ENCODE data around the gene HIPK2. TPM values are rescaled to one million over a fixed set of nuclear protein-coding genes. Genes with fewer than 3 reads are reported as not detected.

HIPK2 gene
- total and polyA plus RNA-seq, 2 experiments from 2014 or later, result 23.2 to 47.0 TPM

DNA sequence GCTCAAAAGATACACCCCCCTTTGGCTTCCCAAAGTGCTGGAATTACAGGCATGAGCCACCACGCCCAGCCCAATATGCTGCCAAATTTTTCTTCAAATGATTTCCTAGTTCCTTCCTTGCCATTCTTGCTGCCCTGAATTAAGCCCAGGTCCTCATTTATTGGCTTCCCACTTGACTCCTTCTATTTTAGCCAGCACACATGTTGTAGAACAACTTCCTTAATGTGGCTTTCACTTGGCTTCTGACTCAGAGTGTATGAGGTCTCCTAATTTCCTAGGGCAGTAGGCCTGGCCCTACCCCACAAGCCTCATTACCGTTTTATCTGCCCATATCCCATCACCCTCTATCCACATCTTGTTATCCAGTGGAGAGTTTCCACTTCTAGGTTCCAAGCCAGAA is 21.8 kb upstream of the HIPK2 start:
- no peaks in the 10 kb centered on the region for H3K27me3 ChIP-seq
- TF ChIP-seq, protein P1, sequence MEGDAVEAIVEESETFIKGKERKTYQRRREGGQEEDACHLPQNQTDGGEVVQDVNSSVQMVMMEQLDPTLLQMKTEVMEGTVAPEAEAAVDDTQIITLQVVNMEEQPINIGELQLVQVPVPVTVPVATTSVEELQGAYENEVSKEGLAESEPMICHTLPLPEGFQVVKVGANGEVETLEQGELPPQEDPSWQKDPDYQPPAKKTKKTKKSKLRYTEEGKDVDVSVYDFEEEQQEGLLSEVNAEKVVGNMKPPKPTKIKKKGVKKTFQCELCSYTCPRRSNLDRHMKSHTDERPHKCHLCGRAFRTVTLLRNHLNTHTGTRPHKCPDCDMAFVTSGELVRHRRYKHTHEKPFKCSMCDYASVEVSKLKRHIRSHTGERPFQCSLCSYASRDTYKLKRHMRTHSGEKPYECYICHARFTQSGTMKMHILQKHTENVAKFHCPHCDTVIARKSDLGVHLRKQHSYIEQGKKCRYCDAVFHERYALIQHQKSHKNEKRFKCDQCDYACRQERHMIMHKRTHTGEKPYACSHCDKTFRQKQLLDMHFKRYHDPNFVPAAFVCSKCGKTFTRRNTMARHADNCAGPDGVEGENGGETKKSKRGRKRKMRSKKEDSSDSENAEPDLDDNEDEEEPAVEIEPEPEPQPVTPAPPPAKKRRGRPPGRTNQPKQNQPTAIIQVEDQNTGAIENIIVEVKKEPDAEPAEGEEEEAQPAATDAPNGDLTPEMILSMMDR (IDR thresholded peaks at IDR 0.05; ENCODE audit: low read depth, low read length), result no peak
- no peaks in the 10 kb centered on the region for H3K9me3 ChIP-seq (ENCODE audit: low read depth)
- H3K27ac ChIP-seq, result no peak overlapping the region
- no peaks in the 10 kb centered on the region for H3K4me1 ChIP-seq (ENCODE audit: low read depth)
- H3K4me3 ChIP-seq, result no peak overlapping the region
- DNase-seq (ENCODE audit: low read depth in 1 of 2, low spot score in 1 of 2), result no peak
- no peaks in the 10 kb centered on the region for H3K36me3 ChIP-seq

DNA sequence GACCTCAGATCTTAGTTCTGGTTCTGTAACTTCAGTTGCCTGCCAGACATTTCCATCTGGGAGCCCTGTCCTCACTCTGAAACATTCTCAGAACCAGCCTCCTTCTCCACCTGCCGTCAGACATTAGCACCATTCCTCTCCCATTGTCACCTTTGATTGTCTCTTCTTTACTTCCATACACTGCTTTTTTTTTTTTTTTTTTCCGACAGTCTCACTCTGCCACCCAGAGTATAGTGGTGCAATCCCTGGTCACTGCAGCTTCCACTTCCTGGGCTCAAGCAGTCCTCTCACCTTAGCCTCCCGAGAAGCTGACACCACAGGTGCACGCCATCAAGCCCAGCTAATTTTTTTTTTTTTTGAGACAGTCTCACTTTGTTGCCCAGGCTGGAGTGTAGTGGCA is 21.1 kb upstream of the HIPK2 start:
- no peak for DNase-seq (ENCODE audit: low read depth in 1 of 2, low spot score in 1 of 2)
- no peaks in the 10 kb centered on the region for H3K36me3 ChIP-seq
- no peaks in the 10 kb centered on the region for H3K27me3 ChIP-seq
- H3K9me3 ChIP-seq (ENCODE audit: low read depth), result no peaks in the 10 kb centered on the region
- TF ChIP-seq, protein P1 (IDR thresholded peaks at IDR 0.05; ENCODE audit: low read depth, low read length), result no peak
- no peak overlapping the region for H3K27ac ChIP-seq
- no peaks in the 10 kb centered on the region for H3K4me1 ChIP-seq (ENCODE audit: low read depth)
- H3K4me3 ChIP-seq, result no peak overlapping the region

DNA sequence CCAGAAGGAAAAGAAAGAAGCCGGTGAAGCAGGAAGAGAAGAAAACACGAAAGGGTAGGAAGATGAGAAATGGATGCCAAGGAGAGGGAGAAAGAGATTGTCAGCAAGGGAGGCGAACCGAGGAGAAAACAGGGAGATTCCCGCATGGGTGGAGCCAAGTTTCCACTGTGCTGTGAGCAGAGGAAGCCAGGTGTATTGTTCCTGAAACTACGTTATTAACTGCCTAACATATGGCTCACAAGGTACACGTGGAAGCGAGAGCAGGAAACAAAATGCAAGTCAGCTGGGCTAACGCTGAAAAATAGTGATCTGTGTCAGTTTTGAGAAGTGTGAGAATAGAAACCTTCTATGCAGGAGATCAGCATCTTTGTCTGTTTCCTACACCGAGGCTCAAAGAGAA is 20.4 kb upstream of the HIPK2 start:
- TF ChIP-seq, protein P1 (IDR thresholded peaks at IDR 0.05; ENCODE audit: low read depth, low read length), result no peak
- no peak for DNase-seq (ENCODE audit: low read depth in 1 of 2, low spot score in 1 of 2)

DNA sequence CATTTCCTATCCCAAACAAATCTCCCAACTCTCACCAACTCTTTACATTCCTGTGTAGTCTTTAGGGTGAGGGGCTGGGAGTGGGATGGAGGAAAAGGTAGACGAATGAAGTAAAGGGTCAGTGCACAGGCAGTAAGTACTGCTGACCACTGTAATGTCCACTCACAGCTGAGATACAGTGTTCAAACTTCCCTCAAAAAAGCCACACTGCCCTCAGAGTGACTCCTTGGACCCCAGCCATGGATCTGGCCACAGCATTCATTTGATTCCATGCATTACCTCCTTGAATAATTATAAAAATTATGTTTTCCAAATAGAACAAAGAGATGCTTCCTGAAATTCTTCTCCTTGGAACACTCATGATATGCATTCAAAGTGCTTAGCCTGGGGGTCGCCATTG is 19.8 kb upstream of the HIPK2 start:
- Histone ChIP-seq H3K4me1 (ENCODE audit: low read depth) (no peaks in the 10 kb centered on the region), H3K36me3 (no peaks in the 10 kb centered on the region), H3K4me3 (no peak overlapping the region), H3K27ac (no peak overlapping the region), H3K27me3 (no peaks in the 10 kb centered on the region), H3K9me3 (ENCODE audit: low read depth) (no peaks in the 10 kb centered on the region)
- TF ChIP-seq, protein P1 (IDR thresholded peaks at IDR 0.05; ENCODE audit: low read depth, low read length), result no peak
- no peak for DNase-seq (ENCODE audit: low read depth in 1 of 2, low spot score in 1 of 2)

More for the DNA sequence above, 20.4 kb upstream of the HIPK2 start:
- Histone ChIP-seq H3K36me3 (no peaks in the 10 kb centered on the region), H3K4me3 (no peak overlapping the region), H3K9me3 (ENCODE audit: low read depth) (no peaks in the 10 kb centered on the region), H3K27ac (no peak overlapping the region), H3K4me1 (ENCODE audit: low read depth) (no peaks in the 10 kb centered on the region), H3K27me3 (no peaks in the 10 kb centered on the region)

DNA sequence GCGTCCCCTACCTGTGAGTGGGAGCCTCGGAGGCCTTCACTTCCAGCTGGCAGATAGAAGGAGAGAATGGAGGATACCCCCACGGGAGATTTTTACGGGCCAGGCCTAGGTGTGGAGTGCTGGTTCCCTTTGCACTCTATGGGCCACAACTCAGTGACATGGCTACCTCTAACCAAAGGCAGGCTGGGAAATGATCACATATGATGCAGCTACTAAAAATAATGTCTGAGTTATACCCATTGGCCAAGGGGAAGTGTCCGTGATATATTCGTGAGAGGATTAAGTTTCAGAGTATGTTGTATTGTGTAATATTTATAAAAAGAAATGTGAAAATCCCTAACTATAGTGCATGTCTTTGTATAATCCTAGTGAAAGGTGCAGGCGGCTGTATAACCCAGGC is 13.5 kb upstream of the HIPK2 start:
- H3K36me3 ChIP-seq, result no peaks in the 10 kb centered on the region
- H3K27me3 ChIP-seq, result no peaks in the 10 kb centered on the region
- no peaks in the 10 kb centered on the region for H3K9me3 ChIP-seq (ENCODE audit: low read depth)
- DNase-seq (ENCODE audit: low read depth in 1 of 2, low spot score in 1 of 2), result no peak
- TF ChIP-seq, protein P1 (IDR thresholded peaks at IDR 0.05; ENCODE audit: low read depth, low read length), result no peak
- no peak overlapping the region for H3K4me3 ChIP-seq
- H3K4me1 ChIP-seq (ENCODE audit: low read depth), result no peaks in the 10 kb centered on the region
- no peak overlapping the region for H3K27ac ChIP-seq

DNA sequence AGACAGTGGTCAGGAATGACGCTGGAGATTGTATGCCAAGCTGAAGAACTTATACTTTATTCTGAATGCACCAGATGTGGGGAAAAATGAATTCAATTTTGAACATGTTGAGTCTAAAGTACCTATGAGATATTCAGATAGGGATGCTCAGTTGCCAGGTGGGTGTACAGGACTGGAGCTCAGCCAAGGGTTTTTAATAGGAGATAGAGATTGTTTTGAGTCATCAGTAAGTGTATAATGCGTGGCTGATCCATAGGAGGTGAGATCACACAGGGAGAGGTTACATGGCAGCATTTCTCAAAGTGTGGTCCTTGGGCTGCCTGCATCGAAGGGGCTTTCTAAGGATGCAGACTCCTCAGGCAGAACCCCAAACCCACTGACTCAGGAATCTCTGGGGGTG is 6.8 kb upstream of the HIPK2 start:
- no peak for DNase-seq (ENCODE audit: low read depth in 1 of 2, low spot score in 1 of 2)
- Histone ChIP-seq H3K27me3 (no peaks in the 10 kb centered on the region), H3K36me3 (no peaks in the 10 kb centered on the region), H3K9me3 (ENCODE audit: low read depth) (no peaks in the 10 kb centered on the region), H3K4me1 (ENCODE audit: low read depth) (no peaks in the 10 kb centered on the region), H3K27ac (no peak overlapping the region), H3K4me3 (no peak overlapping the region)
- TF ChIP-seq, protein P1 (IDR thresholded peaks at IDR 0.05; ENCODE audit: low read depth, low read length), result no peak
